ENCODE data around the gene CD47.

Gene CD47

GRCh38 chr3:108090701-108091497, at the start of gene CD47:
CD47 (minus strand) TSS chr3:108091031; CDS start chr3:108090908, 123 bp downstream.
- peak; percentile 13 for TF ChIP-seq CTCF (IDR thresholded peaks at IDR 0.05; ENCODE audit: extremely low read depth, insufficient read depth, missing control alignments)
- DNase-seq (ENCODE audit: low spot score), result peak; percentile 97
- in situ Hi-C loops (cut with MboI; ENCODE audit: low pct_unique_long_range_greater_than_20kb, low sequenced_read_pairs, unreplicated experiment), result no loop called here

- in situ Hi-C loops (cut with MboI; ENCODE audit: low pct_unique_long_range_greater_than_20kb, low sequenced_read_pairs, unreplicated experiment), result no loop called here
- TF ChIP-seq CTCF (IDR thresholded peaks at IDR 0.05; ENCODE audit: extremely low read depth, insufficient read depth, missing control alignments), result no peak
- DNase-seq (ENCODE audit: low spot score), result no peak
Measured at GRCh38 chr3:108137460-108137814, 46.6 kb upstream of the CD47 start.

- in situ Hi-C loops (cut with MboI; ENCODE audit: low pct_unique_long_range_greater_than_20kb, low sequenced_read_pairs, unreplicated experiment), result no loop called here
- TF ChIP-seq CTCF (IDR thresholded peaks at IDR 0.05; ENCODE audit: extremely low read depth, insufficient read depth, missing control alignments), result no peak
- DNase-seq (ENCODE audit: low spot score), result no peak
Measured at GRCh38 chr3:108136561-108137459, 46.0 kb upstream of the CD47 start.

- no peak for DNase-seq (ENCODE audit: low spot score)
- in situ Hi-C loops (cut with MboI; ENCODE audit: low pct_unique_long_range_greater_than_20kb, low sequenced_read_pairs, unreplicated experiment), result no loop called here
- TF ChIP-seq CTCF (IDR thresholded peaks at IDR 0.05; ENCODE audit: extremely low read depth, insufficient read depth, missing control alignments), result no peak
Measured at GRCh38 chr3:108134555-108134880, 43.7 kb upstream of the CD47 start.

DNA sequence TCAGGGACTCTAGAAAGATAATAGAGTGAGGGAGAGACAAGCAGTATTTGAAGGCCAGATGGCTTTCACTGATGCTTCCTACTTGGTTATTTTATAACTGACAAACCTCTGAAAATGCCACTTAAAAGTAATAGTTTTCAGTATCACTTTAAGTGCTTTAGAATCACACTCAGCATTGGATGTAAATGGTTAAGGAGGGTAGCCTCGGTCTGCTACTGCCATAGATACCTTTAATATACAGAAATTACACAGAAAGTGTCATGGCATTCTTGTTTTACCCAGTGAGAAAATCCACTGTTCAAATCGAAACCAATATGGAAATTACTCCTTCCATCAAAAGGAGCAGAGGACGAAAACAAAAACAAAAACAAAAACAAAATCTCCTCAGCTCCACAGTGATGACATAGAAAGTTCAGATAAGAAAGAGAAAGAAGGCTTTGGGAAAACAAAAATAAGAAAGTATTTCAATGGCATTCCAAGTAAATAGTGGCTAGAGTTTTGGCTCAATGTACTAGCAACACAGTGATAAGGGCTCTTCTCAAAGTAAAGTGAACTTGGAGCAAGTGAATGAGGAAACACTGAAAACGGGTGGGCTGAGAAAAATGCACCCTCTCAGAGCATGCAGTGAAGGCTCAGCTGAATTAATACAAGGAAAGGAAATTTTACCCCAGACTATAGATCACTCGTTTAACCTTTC, 43.2 kb upstream of the CD47 start:
- in situ Hi-C loops (cut with MboI; ENCODE audit: low pct_unique_long_range_greater_than_20kb, low sequenced_read_pairs, unreplicated experiment), result no loop called here
- no peak for TF ChIP-seq CTCF (IDR thresholded peaks at IDR 0.05; ENCODE audit: extremely low read depth, insufficient read depth, missing control alignments)
- no peak for DNase-seq (ENCODE audit: low spot score)

GRCh38 chr3:108133048-108133369, 42.2 kb upstream of the CD47 start:
- in situ Hi-C loops (cut with MboI; ENCODE audit: low pct_unique_long_range_greater_than_20kb, low sequenced_read_pairs, unreplicated experiment), result no loop called here
- no peak for TF ChIP-seq CTCF (IDR thresholded peaks at IDR 0.05; ENCODE audit: extremely low read depth, insufficient read depth, missing control alignments)
- DNase-seq (ENCODE audit: low spot score), result no peak
